ENCODE measurements around the gene REG1B. TPM values are rescaled to one million over a fixed set of nuclear protein-coding genes. Genes with fewer than 3 reads are reported as not detected.

REG1B gene
- total RNA-seq, 1 experiment from 2014 or later, result not detected

DNA sequence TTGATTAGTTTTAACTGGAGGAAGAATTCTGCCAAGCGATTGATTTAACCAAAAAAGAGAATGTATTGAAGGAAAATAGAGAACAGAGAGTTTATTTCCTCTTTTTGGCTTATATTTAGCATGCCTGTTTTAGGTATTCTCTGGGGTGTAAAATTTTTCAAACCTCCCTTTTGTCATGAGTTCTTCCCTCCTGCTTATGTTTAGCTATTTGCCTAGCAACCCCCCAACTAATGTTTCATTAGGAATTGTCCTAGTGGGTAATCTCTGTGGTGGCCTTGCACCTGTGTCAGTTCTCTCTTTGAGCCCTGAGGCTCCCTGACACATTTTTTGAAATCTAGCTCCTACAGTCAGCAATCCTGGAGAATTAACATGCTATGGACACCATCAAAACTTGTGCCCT is 12.5 kb upstream of the REG1B start:
- CTCF ChIA-PET, result no interaction called here
- no peaks in the 10 kb centered on the region for H3K27me3 Mint-ChIP-seq (ENCODE audit: insufficient read depth, unreplicated experiment)
- Histone ChIP-seq H3K9me3 (no peaks in the 10 kb centered on the region), H3K4me1 (no peaks in the 10 kb centered on the region), H3K4me3 (ENCODE audit: low read depth, low read length) (no peak overlapping the region), H3K36me3 (ENCODE audit: control insufficient read depth, insufficient read depth, low read length) (no peaks in the 10 kb centered on the region), H3K27me3 (replicated peaks; ENCODE audit: control insufficient read depth, insufficient read depth, low read length) (no peaks in the 10 kb centered on the region)
- intact Hi-C loops (cut with micrococcal nuclease; ENCODE audit: unreplicated experiment), result no loop called here
- no peak for DNase-seq
- H3K9me3 Mint-ChIP-seq (ENCODE audit: unreplicated experiment), result peaks cover 12% of the 10 kb centered on the region
- BruUV-seq (replicated peaks), result no TSS peak
- no peaks in the 10 kb centered on the region for H3K36me3 Mint-ChIP-seq (ENCODE audit: insufficient read depth, unreplicated experiment)
- no peak overlapping the region for H3K4me3 Mint-ChIP-seq (ENCODE audit: unreplicated experiment)
- TF ChIP-seq CTCF (IDR thresholded peaks at IDR 0.05; ENCODE audit: insufficient read depth in 1 of 2, low read depth in 1 of 2, low read length in 1 of 2, severe bottlenecking in 1 of 2, unreplicated experiment in 1 of 2), result no peak
- no peaks in the 10 kb centered on the region for H3K4me1 Mint-ChIP-seq (ENCODE audit: low read depth, unreplicated experiment)
- POLR2A ChIA-PET, result no interaction called here
- no peak overlapping the region for H3K27ac Mint-ChIP-seq (ENCODE audit: unreplicated experiment)

GRCh38 chr2:79099140-79099686 is 11.4 kb upstream of the REG1B start:
- intact Hi-C loops (cut with micrococcal nuclease; ENCODE audit: unreplicated experiment), result no loop called here
- Mint-ChIP-seq H3K4me3 (ENCODE audit: unreplicated experiment) (no peak overlapping the region), H3K36me3 (ENCODE audit: insufficient read depth, unreplicated experiment) (no peaks in the 10 kb centered on the region), H3K9me3 (ENCODE audit: unreplicated experiment) (peaks cover 12% of the 10 kb centered on the region), H3K4me1 (ENCODE audit: low read depth, unreplicated experiment) (no peaks in the 10 kb centered on the region), H3K27me3 (ENCODE audit: insufficient read depth, unreplicated experiment) (no peaks in the 10 kb centered on the region), H3K27ac (ENCODE audit: unreplicated experiment) (no peak overlapping the region)
- Histone ChIP-seq H3K27me3 (replicated peaks; ENCODE audit: control insufficient read depth, insufficient read depth, low read length) (no peaks in the 10 kb centered on the region), H3K4me1 (no peaks in the 10 kb centered on the region), H3K9me3 (no peaks in the 10 kb centered on the region), H3K4me3 (ENCODE audit: low read depth, low read length) (no peak overlapping the region), H3K36me3 (ENCODE audit: control insufficient read depth, insufficient read depth, low read length) (no peaks in the 10 kb centered on the region)
- no peak for TF ChIP-seq CTCF (IDR thresholded peaks at IDR 0.05; ENCODE audit: insufficient read depth in 1 of 2, low read depth in 1 of 2, low read length in 1 of 2, severe bottlenecking in 1 of 2, unreplicated experiment in 1 of 2)
- CTCF ChIA-PET, result no interaction called here
- BruUV-seq (replicated peaks), result no TSS peak
- DNase-seq, result no peak
- POLR2A ChIA-PET, result no interaction called here

DNA sequence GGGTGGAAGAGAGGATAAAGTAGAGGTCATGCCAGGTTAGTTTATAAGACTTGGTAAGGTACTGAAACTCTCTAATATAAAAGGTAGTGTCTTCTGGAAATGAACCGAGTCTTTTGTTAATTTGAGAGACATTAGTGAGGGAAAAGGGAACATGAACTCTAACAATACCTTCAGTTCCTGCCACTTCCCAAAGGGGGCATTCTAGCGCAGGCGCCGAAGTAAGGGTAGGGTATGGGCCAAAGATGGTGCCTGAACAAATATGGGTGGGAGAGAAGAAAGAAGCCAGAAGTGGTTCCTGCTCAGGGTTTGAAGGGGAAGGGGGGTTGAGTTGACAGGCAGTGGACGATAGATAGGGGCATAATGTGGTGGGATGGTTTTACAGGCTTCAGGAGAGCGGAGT is 10.1 kb upstream of the REG1B start:
- POLR2A ChIA-PET, result no interaction called here
- Mint-ChIP-seq H3K4me1 (ENCODE audit: low read depth, unreplicated experiment) (no peaks in the 10 kb centered on the region), H3K27ac (ENCODE audit: unreplicated experiment) (no peak overlapping the region), H3K27me3 (ENCODE audit: insufficient read depth, unreplicated experiment) (no peaks in the 10 kb centered on the region), H3K4me3 (ENCODE audit: unreplicated experiment) (no peak overlapping the region), H3K9me3 (ENCODE audit: unreplicated experiment) (peaks cover 12% of the 10 kb centered on the region), H3K36me3 (ENCODE audit: insufficient read depth, unreplicated experiment) (no peaks in the 10 kb centered on the region)
- Histone ChIP-seq H3K4me3 (ENCODE audit: low read depth, low read length) (no peak overlapping the region), H3K27me3 (replicated peaks; ENCODE audit: control insufficient read depth, insufficient read depth, low read length) (no peaks in the 10 kb centered on the region), H3K36me3 (ENCODE audit: control insufficient read depth, insufficient read depth, low read length) (no peaks in the 10 kb centered on the region), H3K4me1 (no peaks in the 10 kb centered on the region), H3K9me3 (no peaks in the 10 kb centered on the region)
- CTCF ChIA-PET, result no interaction called here
- intact Hi-C loops (cut with micrococcal nuclease; ENCODE audit: unreplicated experiment), result no loop called here
- no TSS peak for BruUV-seq (replicated peaks)
- DNase-seq, result no peak
- no peak for TF ChIP-seq CTCF (IDR thresholded peaks at IDR 0.05; ENCODE audit: insufficient read depth in 1 of 2, low read depth in 1 of 2, low read length in 1 of 2, severe bottlenecking in 1 of 2, unreplicated experiment in 1 of 2)

Measured in Caco-2 (cell line).